ENCODE results near the gene WASF1.

WASF1 gene

GRCh38 chr6:110063594-110064263 lies 115.7 kb downstream of the WASF1 start:
- DNase-seq (ENCODE audit: low spot score): no peak
- H2BK15ac ChIP-seq (ENCODE audit: low read length): no peak overlapping the region
- H2AK5ac ChIP-seq (ENCODE audit: low read depth, low read length): no peak overlapping the region
- H4K91ac ChIP-seq (ENCODE audit: low read depth, low read length, poor library complexity): no peak overlapping the region
- H2BK12ac ChIP-seq (ENCODE audit: low read length): no peak overlapping the region
- H3K27ac ChIP-seq (replicated peaks; ENCODE audit: low read length): no peak overlapping the region
- no peak overlapping the region for H4K8ac ChIP-seq (ENCODE audit: low read depth, low read length)
- WGBS, 2 donors (ENCODE audit: extremely low coverage in 2 of 2, insufficient read length in 2 of 2, insufficient replicate concordance in 1 of 2): no CpG with 5 or more reads among the region's 6 CpGs
- H3K18ac ChIP-seq (ENCODE audit: low read length): no peak overlapping the region
- H3K9ac ChIP-seq (ENCODE audit: low read depth, low read length, poor library complexity): no peak overlapping the region
- H3K4me2 ChIP-seq (ENCODE audit: insufficient read depth, low read length, poor library complexity, severe bottlenecking): no peak overlapping the region
- H3K4me1 ChIP-seq (ENCODE audit: control insufficient read depth in 2 of 2, insufficient read depth in 1 of 2, low read depth in 1 of 2, low read length in 2 of 2): peaks cover 7 to 26% of the 10 kb centered on the region in 2 donors
- no peak overlapping the region for H2BK5ac ChIP-seq (ENCODE audit: low read length)
- no peak overlapping the region for H3K23ac ChIP-seq (ENCODE audit: low read depth, low read length, poor library complexity)
- no peaks in the 10 kb centered on the region for H3K79me1 ChIP-seq (ENCODE audit: low read depth, low read length)
- no peak overlapping the region for H3K14ac ChIP-seq (ENCODE audit: low read length)
- no peak overlapping the region for H2BK120ac ChIP-seq (ENCODE audit: low read depth, low read length)
- H3K4me3 ChIP-seq (ENCODE audit: low read length in 2 of 2): no peak overlapping the region
- no peaks in the 10 kb centered on the region for H3K9me3 ChIP-seq (replicated peaks in 1 of 2; ENCODE audit: control insufficient read depth in 2 of 2, insufficient read depth in 1 of 2, low read depth in 1 of 2, low read length in 2 of 2)
- peak overlapping the region; percentile 18 for H2AFZ ChIP-seq (ENCODE audit: low read length)
- no peak overlapping the region for H3K4ac ChIP-seq (ENCODE audit: low read length)
- peaks cover 0 to 17% (median 0%) of the 10 kb centered on the region in 3 experiments for H3K27me3 ChIP-seq (ENCODE audit: control insufficient read depth in 3 of 3, insufficient read depth in 3 of 3, low read depth in 1 of 3, low read length in 3 of 3)
- no peaks in the 10 kb centered on the region for H3K36me3 ChIP-seq (replicated peaks in 1 of 2; ENCODE audit: control insufficient read depth in 2 of 2, insufficient read depth in 2 of 2, low read length in 2 of 2)

- no peak overlapping the region for H2BK15ac ChIP-seq (ENCODE audit: low read length)
- no peak overlapping the region for H2BK120ac ChIP-seq (ENCODE audit: low read depth, low read length)
- no peak overlapping the region for H3K27ac ChIP-seq (replicated peaks; ENCODE audit: low read length)
- no peak overlapping the region for H2BK5ac ChIP-seq (ENCODE audit: low read length)
- no peaks in the 10 kb centered on the region for H3K4me1 ChIP-seq (ENCODE audit: control insufficient read depth in 2 of 2, insufficient read depth in 1 of 2, low read depth in 1 of 2, low read length in 2 of 2)
- H3K79me1 ChIP-seq (ENCODE audit: low read depth, low read length): no peaks in the 10 kb centered on the region
- H3K27me3 ChIP-seq (ENCODE audit: control insufficient read depth in 3 of 3, insufficient read depth in 3 of 3, low read depth in 1 of 3, low read length in 3 of 3): peaks cover 0 to 7% (median 2%) of the 10 kb centered on the region in 3 experiments
- H4K91ac ChIP-seq (ENCODE audit: low read depth, low read length, poor library complexity): no peak overlapping the region
- no peak overlapping the region for H2AK5ac ChIP-seq (ENCODE audit: low read depth, low read length)
- H3K36me3 ChIP-seq (replicated peaks in 1 of 2; ENCODE audit: control insufficient read depth in 2 of 2, insufficient read depth in 2 of 2, low read length in 2 of 2): no peaks in the 10 kb centered on the region
- WGBS, 2 donors (ENCODE audit: extremely low coverage in 2 of 2, insufficient read length in 2 of 2, insufficient replicate concordance in 1 of 2): no CpG with 5 or more reads among the region's 3 CpGs
- H3K4me3 ChIP-seq (ENCODE audit: low read length in 2 of 2): no peak overlapping the region
- H3K23ac ChIP-seq (ENCODE audit: low read depth, low read length, poor library complexity): no peak overlapping the region
- H2BK12ac ChIP-seq (ENCODE audit: low read length): no peak overlapping the region
- no peak overlapping the region for H3K14ac ChIP-seq (ENCODE audit: low read length)
- H2AFZ ChIP-seq (ENCODE audit: low read length): no peak overlapping the region
- H3K9me3 ChIP-seq (replicated peaks in 1 of 2; ENCODE audit: control insufficient read depth in 2 of 2, insufficient read depth in 1 of 2, low read depth in 1 of 2, low read length in 2 of 2): no peaks in the 10 kb centered on the region
- no peak overlapping the region for H3K4ac ChIP-seq (ENCODE audit: low read length)
- H3K9ac ChIP-seq (ENCODE audit: low read depth, low read length, poor library complexity): no peak overlapping the region
- no peak overlapping the region for H3K4me2 ChIP-seq (ENCODE audit: insufficient read depth, low read length, poor library complexity, severe bottlenecking)
- H3K18ac ChIP-seq (ENCODE audit: low read length): no peak overlapping the region
- DNase-seq (ENCODE audit: low spot score): no peak
- no peak overlapping the region for H4K8ac ChIP-seq (ENCODE audit: low read depth, low read length)
Observed at GRCh38 chr6:110055387-110055735, 124.1 kb downstream of the WASF1 start.

- H2BK12ac ChIP-seq (ENCODE audit: low read length): no peak overlapping the region
- no peak overlapping the region for H3K27ac ChIP-seq (replicated peaks; ENCODE audit: low read length)
- no peak overlapping the region for H3K4me2 ChIP-seq (ENCODE audit: insufficient read depth, low read length, poor library complexity, severe bottlenecking)
- no peak overlapping the region for H2AK5ac ChIP-seq (ENCODE audit: low read depth, low read length)
- no peaks in the 10 kb centered on the region for H3K4me1 ChIP-seq (ENCODE audit: control insufficient read depth in 2 of 2, insufficient read depth in 1 of 2, low read depth in 1 of 2, low read length in 2 of 2)
- H2BK15ac ChIP-seq (ENCODE audit: low read length): no peak overlapping the region
- H3K36me3 ChIP-seq (replicated peaks in 1 of 2; ENCODE audit: control insufficient read depth in 2 of 2, insufficient read depth in 2 of 2, low read length in 2 of 2): no peaks in the 10 kb centered on the region
- H4K8ac ChIP-seq (ENCODE audit: low read depth, low read length): no peak overlapping the region
- no peak overlapping the region for H3K4ac ChIP-seq (ENCODE audit: low read length)
- H4K91ac ChIP-seq (ENCODE audit: low read depth, low read length, poor library complexity): no peak overlapping the region
- H3K23ac ChIP-seq (ENCODE audit: low read depth, low read length, poor library complexity): peak overlapping the region; percentile 40
- peaks cover 0 to 7% (median 2%) of the 10 kb centered on the region in 3 experiments for H3K27me3 ChIP-seq (ENCODE audit: control insufficient read depth in 3 of 3, insufficient read depth in 3 of 3, low read depth in 1 of 3, low read length in 3 of 3)
- no peak overlapping the region for H2BK5ac ChIP-seq (ENCODE audit: low read length)
- no peak for DNase-seq (ENCODE audit: low spot score)
- no peak overlapping the region for H3K4me3 ChIP-seq (ENCODE audit: low read length in 2 of 2)
- WGBS, 2 donors (ENCODE audit: extremely low coverage in 2 of 2, insufficient read length in 2 of 2, insufficient replicate concordance in 1 of 2): no CpG with 5 or more reads among the region's 15 CpGs
- no peaks in the 10 kb centered on the region for H3K9me3 ChIP-seq (replicated peaks in 1 of 2; ENCODE audit: control insufficient read depth in 2 of 2, insufficient read depth in 1 of 2, low read depth in 1 of 2, low read length in 2 of 2)
- no peak overlapping the region for H3K9ac ChIP-seq (ENCODE audit: low read depth, low read length, poor library complexity)
- no peak overlapping the region for H3K14ac ChIP-seq (ENCODE audit: low read length)
- no peaks in the 10 kb centered on the region for H3K79me1 ChIP-seq (ENCODE audit: low read depth, low read length)
- H2AFZ ChIP-seq (ENCODE audit: low read length): no peak overlapping the region
- H3K18ac ChIP-seq (ENCODE audit: low read length): no peak overlapping the region
- no peak overlapping the region for H2BK120ac ChIP-seq (ENCODE audit: low read depth, low read length)
Observed at GRCh38 chr6:110054664-110055386, 124.6 kb downstream of the WASF1 start.

- no peak overlapping the region for H3K4ac ChIP-seq (ENCODE audit: low read length)
- no peak overlapping the region for H3K9ac ChIP-seq (ENCODE audit: low read depth, low read length, poor library complexity)
- H3K27me3 ChIP-seq (ENCODE audit: control insufficient read depth in 3 of 3, insufficient read depth in 3 of 3, low read depth in 1 of 3, low read length in 3 of 3): peaks cover 0 to 13% (median 2%) of the 10 kb centered on the region in 3 experiments
- no peak overlapping the region for H3K27ac ChIP-seq (replicated peaks; ENCODE audit: low read length)
- H3K18ac ChIP-seq (ENCODE audit: low read length): no peak overlapping the region
- no peak overlapping the region for H2BK12ac ChIP-seq (ENCODE audit: low read length)
- no peak overlapping the region for H2BK5ac ChIP-seq (ENCODE audit: low read length)
- H3K36me3 ChIP-seq (replicated peaks in 1 of 2; ENCODE audit: control insufficient read depth in 2 of 2, insufficient read depth in 2 of 2, low read length in 2 of 2): no peaks in the 10 kb centered on the region
- H3K4me3 ChIP-seq (ENCODE audit: low read length in 2 of 2): no peak overlapping the region
- H2BK120ac ChIP-seq (ENCODE audit: low read depth, low read length): no peak overlapping the region
- peak overlapping the region; percentile 57 for H2AFZ ChIP-seq (ENCODE audit: low read length)
- no peak overlapping the region for H2AK5ac ChIP-seq (ENCODE audit: low read depth, low read length)
- peak; percentile 45 for DNase-seq (ENCODE audit: low spot score)
- H3K14ac ChIP-seq (ENCODE audit: low read length): no peak overlapping the region
- H4K91ac ChIP-seq (ENCODE audit: low read depth, low read length, poor library complexity): no peak overlapping the region
- H3K9me3 ChIP-seq (replicated peaks in 1 of 2; ENCODE audit: control insufficient read depth in 2 of 2, insufficient read depth in 1 of 2, low read depth in 1 of 2, low read length in 2 of 2): no peaks in the 10 kb centered on the region
- no peaks in the 10 kb centered on the region for H3K79me1 ChIP-seq (ENCODE audit: low read depth, low read length)
- H2BK15ac ChIP-seq (ENCODE audit: low read length): no peak overlapping the region
- no peak overlapping the region for H4K8ac ChIP-seq (ENCODE audit: low read depth, low read length)
- no peak overlapping the region for H3K4me2 ChIP-seq (ENCODE audit: insufficient read depth, low read length, poor library complexity, severe bottlenecking)
- no peaks in the 10 kb centered on the region for H3K4me1 ChIP-seq (ENCODE audit: control insufficient read depth in 2 of 2, insufficient read depth in 1 of 2, low read depth in 1 of 2, low read length in 2 of 2)
- WGBS, 2 donors (ENCODE audit: extremely low coverage in 2 of 2, insufficient read length in 2 of 2, insufficient replicate concordance in 1 of 2): no CpG with 5 or more reads among the region's 5 CpGs
- H3K23ac ChIP-seq (ENCODE audit: low read depth, low read length, poor library complexity): no peak overlapping the region
Observed at GRCh38 chr6:110053395-110054240, 125.9 kb downstream of the WASF1 start.
